ENCODE results near the gene VSNL1. TPM values are rescaled to one million over a fixed set of nuclear protein-coding genes. Genes with fewer than 3 reads are reported as not detected.

Gene VSNL1
- total RNA-seq, 1 experiment from 2014 or later = 0.43 TPM

- H3K27me3 Mint-ChIP-seq (ENCODE audit: insufficient read depth, unreplicated experiment) = no peaks in the 10 kb centered on the region
- no peak for DNase-seq
Measured at GRCh38 chr2:17637131-17637906, 96.8 kb downstream of the VSNL1 start.

GRCh38 chr2:17638196-17638743 lies 97.8 kb downstream of the VSNL1 start:
- Mint-ChIP-seq H3K27me3 (ENCODE audit: insufficient read depth, unreplicated experiment) (no peaks in the 10 kb centered on the region), H3K36me3 (ENCODE audit: insufficient read depth, unreplicated experiment) (peaks cover 4% of the 10 kb centered on the region), H3K27ac (ENCODE audit: unreplicated experiment) (no peak overlapping the region), H3K4me1 (ENCODE audit: low read depth, unreplicated experiment) (no peaks in the 10 kb centered on the region), H3K9me3 (ENCODE audit: unreplicated experiment) (no peaks in the 10 kb centered on the region), H3K4me3 (ENCODE audit: unreplicated experiment) (no peak overlapping the region)
- DNase-seq = no peak
- CTCF ChIA-PET = no interaction called here
- intact Hi-C loops (cut with micrococcal nuclease; ENCODE audit: unreplicated experiment) = no loop called here
- no peak overlapping the region for H3K4me3 ChIP-seq (ENCODE audit: low read depth, low read length)
- H3K27me3 ChIP-seq (replicated peaks; ENCODE audit: control insufficient read depth, insufficient read depth, low read length) = no peaks in the 10 kb centered on the region
- no TSS peak for BruUV-seq (replicated peaks)
- H3K36me3 ChIP-seq (ENCODE audit: control insufficient read depth, insufficient read depth, low read length) = no peaks in the 10 kb centered on the region
- TF ChIP-seq CTCF (IDR thresholded peaks at IDR 0.05; ENCODE audit: insufficient read depth in 1 of 2, low read depth in 1 of 2, low read length in 1 of 2, severe bottlenecking in 1 of 2, unreplicated experiment in 1 of 2) = no peak
- no peaks in the 10 kb centered on the region for H3K4me1 ChIP-seq
- POLR2A ChIA-PET = no interaction called here
- H3K9me3 ChIP-seq = no peaks in the 10 kb centered on the region

More at GRCh38 chr2:17637131-17637906, 96.8 kb downstream of the VSNL1 start:
- no peak for TF ChIP-seq CTCF (IDR thresholded peaks at IDR 0.05; ENCODE audit: insufficient read depth in 1 of 2, low read depth in 1 of 2, low read length in 1 of 2, severe bottlenecking in 1 of 2, unreplicated experiment in 1 of 2)
- BruUV-seq (replicated peaks) = no TSS peak
- Histone ChIP-seq H3K4me1 (no peaks in the 10 kb centered on the region), H3K36me3 (ENCODE audit: control insufficient read depth, insufficient read depth, low read length) (no peaks in the 10 kb centered on the region), H3K27me3 (replicated peaks; ENCODE audit: control insufficient read depth, insufficient read depth, low read length) (no peaks in the 10 kb centered on the region), H3K9me3 (no peaks in the 10 kb centered on the region), H3K4me3 (ENCODE audit: low read depth, low read length) (no peak overlapping the region)
- Mint-ChIP-seq H3K27ac (ENCODE audit: unreplicated experiment) (no peak overlapping the region), H3K9me3 (ENCODE audit: unreplicated experiment) (no peaks in the 10 kb centered on the region), H3K36me3 (ENCODE audit: insufficient read depth, unreplicated experiment) (no peaks in the 10 kb centered on the region), H3K4me3 (ENCODE audit: unreplicated experiment) (no peak overlapping the region), H3K4me1 (ENCODE audit: low read depth, unreplicated experiment) (no peaks in the 10 kb centered on the region)
- CTCF ChIA-PET = no interaction called here
- POLR2A ChIA-PET = no interaction called here
- intact Hi-C loops (cut with micrococcal nuclease; ENCODE audit: unreplicated experiment) = no loop called here

GRCh38 chr2:17640406-17640805 lies 99.9 kb downstream of the VSNL1 start:
- H3K27me3 Mint-ChIP-seq (ENCODE audit: insufficient read depth, unreplicated experiment) = no peaks in the 10 kb centered on the region
- Histone ChIP-seq H3K27me3 (replicated peaks; ENCODE audit: control insufficient read depth, insufficient read depth, low read length) (no peaks in the 10 kb centered on the region), H3K4me1 (no peaks in the 10 kb centered on the region), H3K4me3 (ENCODE audit: low read depth, low read length) (no peak overlapping the region), H3K36me3 (ENCODE audit: control insufficient read depth, insufficient read depth, low read length) (no peaks in the 10 kb centered on the region), H3K9me3 (no peaks in the 10 kb centered on the region)
- ChIA-PET POLR2A (no interaction called here), CTCF (no interaction called here)
- no peaks in the 10 kb centered on the region for H3K9me3 Mint-ChIP-seq (ENCODE audit: unreplicated experiment)
- TF ChIP-seq CTCF (IDR thresholded peaks at IDR 0.05; ENCODE audit: insufficient read depth in 1 of 2, low read depth in 1 of 2, low read length in 1 of 2, severe bottlenecking in 1 of 2, unreplicated experiment in 1 of 2) = no peak
- H3K36me3 Mint-ChIP-seq (ENCODE audit: insufficient read depth, unreplicated experiment) = peaks cover 4% of the 10 kb centered on the region
- H3K27ac Mint-ChIP-seq (ENCODE audit: unreplicated experiment) = no peak overlapping the region
- no peaks in the 10 kb centered on the region for H3K4me1 Mint-ChIP-seq (ENCODE audit: low read depth, unreplicated experiment)
- no peak overlapping the region for H3K4me3 Mint-ChIP-seq (ENCODE audit: unreplicated experiment)
- intact Hi-C loops (cut with micrococcal nuclease; ENCODE audit: unreplicated experiment) = no loop called here
- no peak for DNase-seq
- BruUV-seq (replicated peaks) = no TSS peak
